WTC11 (cell line): ENCODE data around the gene GSTM2.
"Not testable (repeated sequence)": the region's sequence is repeated elsewhere in the genome, so short reads cannot be mapped to it uniquely, and the experiment has no call there.

Source experiments
- ATF2 ChIP-seq: sonication (generic); formaldehyde crosslinking; IDR thresholded peaks from 2 replicates; pipeline ENCODE4 v1.8.1; 2022; ENCODE audit warnings: low read depth, missing genetic modification reagents, borderline replicate concordance
- CREB1 ChIP-seq: sonication (generic); formaldehyde crosslinking; IDR thresholded peaks from 2 replicates; pipeline ENCODE4 v1.8.0; 2023; ENCODE audit warnings: mild to moderate bottlenecking, missing genetic modification reagents
- E2F5 ChIP-seq: sonication (generic); formaldehyde crosslinking; IDR thresholded peaks from 2 replicates; pipeline ENCODE4 v1.8.1; 2022; ENCODE audit warnings: mild to moderate bottlenecking, moderate library complexity, missing genetic modification reagents
- MYBL2 ChIP-seq: sonication (generic); formaldehyde crosslinking; IDR thresholded peaks from 2 replicates; pipeline ENCODE4 v1.8.1; 2023; ENCODE audit warnings: mild to moderate bottlenecking, moderate library complexity, missing genetic modification reagents
- NR3C1 ChIP-seq: sonication (generic); formaldehyde crosslinking; conservative IDR thresholded peaks from 2 replicates; pipeline ENCODE4 v1.8.1; 2023; ENCODE audit warnings: low read depth, mild to moderate bottlenecking, missing genetic modification reagents
- ZNF423 ChIP-seq: fragments of 250-450 bp; sonication (Bioruptor Pico); IDR thresholded peaks from 2 replicates; pipeline ENCODE4 v2.1.2; 2022; ENCODE audit warnings: mild to moderate bottlenecking, moderate library complexity
- TF ChIP-seq, protein P1 (sequence below): fragments of 200-600 bp; IDR thresholded peaks from 2 replicates; pipeline ENCODE4 v1.8.0; 2022; ENCODE audit warnings: antibody characterized with exemption

DNA sequence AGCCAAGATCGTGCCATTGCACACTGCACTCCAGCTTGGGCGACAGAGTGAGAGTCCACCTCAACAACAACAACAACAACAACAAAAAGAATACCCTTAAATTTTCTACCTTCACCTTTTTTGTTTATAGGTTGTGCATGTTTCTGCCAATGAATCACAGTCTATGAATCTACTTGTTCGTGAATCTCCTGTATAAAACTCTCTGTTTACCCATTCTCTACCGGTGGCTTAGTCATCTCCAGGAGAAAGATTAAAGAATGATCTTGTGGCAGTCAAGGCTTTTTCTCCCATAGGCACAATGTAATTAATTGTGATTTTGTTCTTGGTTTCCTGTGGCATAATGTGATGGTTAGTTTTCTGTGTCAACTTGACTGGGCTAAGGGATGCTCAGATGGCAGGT is 30.0 kb downstream of the GSTM2 start:
- TF ChIP-seq MYBL2 (CRISPR knock-in tag); E2F5 (CRISPR knock-in tag); NR3C1 (CRISPR knock-in tag); ATF2 (CRISPR knock-in tag); CREB1 (CRISPR knock-in tag); ZNF423: not testable (repeated sequence)
- TF ChIP-seq, protein P1, sequence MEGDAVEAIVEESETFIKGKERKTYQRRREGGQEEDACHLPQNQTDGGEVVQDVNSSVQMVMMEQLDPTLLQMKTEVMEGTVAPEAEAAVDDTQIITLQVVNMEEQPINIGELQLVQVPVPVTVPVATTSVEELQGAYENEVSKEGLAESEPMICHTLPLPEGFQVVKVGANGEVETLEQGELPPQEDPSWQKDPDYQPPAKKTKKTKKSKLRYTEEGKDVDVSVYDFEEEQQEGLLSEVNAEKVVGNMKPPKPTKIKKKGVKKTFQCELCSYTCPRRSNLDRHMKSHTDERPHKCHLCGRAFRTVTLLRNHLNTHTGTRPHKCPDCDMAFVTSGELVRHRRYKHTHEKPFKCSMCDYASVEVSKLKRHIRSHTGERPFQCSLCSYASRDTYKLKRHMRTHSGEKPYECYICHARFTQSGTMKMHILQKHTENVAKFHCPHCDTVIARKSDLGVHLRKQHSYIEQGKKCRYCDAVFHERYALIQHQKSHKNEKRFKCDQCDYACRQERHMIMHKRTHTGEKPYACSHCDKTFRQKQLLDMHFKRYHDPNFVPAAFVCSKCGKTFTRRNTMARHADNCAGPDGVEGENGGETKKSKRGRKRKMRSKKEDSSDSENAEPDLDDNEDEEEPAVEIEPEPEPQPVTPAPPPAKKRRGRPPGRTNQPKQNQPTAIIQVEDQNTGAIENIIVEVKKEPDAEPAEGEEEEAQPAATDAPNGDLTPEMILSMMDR = not testable (repeated sequence)
